ENCODE results near the gene STARD13.
"Not testable (repeated sequence)": the region's sequence is repeated elsewhere in the genome, so short reads cannot be mapped to it uniquely, and the experiment has no call there.

Gene STARD13

DNA sequence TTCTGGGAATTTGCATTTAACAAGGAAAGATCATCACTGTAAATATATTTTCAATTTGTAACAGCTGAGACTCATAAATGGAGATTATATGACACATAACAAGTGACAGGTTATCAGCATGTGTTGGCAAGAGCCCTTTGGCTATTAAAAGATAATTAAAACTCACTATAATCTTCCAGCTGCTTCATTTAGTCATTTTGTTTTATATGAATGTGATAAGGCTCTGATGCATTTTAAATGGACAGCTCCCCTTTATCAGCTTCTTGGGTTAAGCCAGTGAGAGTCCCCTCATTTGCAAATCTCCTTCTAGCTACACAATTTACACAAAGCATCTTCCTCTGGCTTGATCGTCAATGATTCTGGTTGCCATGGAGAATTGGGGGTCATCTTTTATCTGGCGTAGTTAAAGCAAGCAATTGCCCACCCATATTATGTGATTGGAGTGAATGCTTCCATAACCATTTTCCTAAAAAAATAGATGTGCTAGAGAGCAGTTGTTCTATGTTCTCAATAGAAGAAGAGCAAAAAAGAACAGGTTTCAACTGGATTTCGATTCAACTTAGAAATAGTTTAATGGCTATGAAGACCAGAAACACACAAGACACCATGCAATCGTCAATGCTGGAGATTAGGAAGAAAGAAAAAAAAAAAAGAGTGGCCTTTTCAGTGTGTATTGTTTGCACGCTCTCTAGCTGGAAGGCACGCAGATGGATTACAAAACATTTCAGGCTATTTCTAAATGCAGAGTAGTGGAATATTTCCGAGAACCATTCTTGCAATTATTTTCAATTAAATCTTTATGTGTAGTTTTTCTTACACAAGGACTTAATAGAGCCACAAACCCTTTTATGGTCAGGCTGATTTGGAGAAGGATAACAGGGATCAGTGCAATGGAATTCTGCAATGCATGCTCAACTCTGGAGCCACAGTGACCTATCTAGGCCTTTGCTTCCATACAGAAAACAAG is 27.4 kb downstream of the STARD13 start:
- DNase-seq (ENCODE audit: low read depth in 3 of 3, low spot score in 1 of 3): no peak

DNA sequence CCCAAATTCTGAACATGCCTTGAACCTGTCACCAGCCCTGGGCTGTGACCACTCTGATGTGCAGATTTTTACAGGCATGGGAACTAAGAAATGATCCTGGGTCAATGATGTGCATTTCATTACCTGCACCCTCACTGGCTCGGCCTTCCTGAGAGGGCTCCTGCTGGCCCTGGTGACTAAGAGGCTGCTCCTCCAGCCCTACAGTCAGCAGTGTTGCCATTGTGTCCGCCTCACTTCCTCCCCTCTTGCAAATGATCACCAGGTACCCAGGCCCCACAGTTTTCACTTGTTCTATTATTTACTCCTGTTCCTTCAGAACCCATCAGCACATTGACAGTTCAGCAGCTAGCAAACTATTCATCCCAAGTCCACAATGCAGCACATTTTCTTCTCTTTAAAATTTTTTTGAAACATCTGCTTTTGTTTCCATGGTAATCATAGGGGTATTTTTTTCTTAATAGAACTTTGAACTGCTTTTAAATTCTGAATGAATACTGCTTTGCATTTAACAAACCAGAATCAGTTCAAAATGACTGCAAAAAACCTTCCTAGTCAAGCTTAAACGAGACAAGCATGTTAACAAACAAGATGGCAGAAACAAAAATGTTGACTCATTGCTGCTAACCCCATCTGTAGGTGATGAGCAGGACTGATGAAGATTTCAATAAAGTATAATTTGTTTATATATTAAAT is 29.3 kb downstream of the STARD13 start:
- DNase-seq (ENCODE audit: low read depth in 3 of 3, low spot score in 1 of 3): no peak

DNA sequence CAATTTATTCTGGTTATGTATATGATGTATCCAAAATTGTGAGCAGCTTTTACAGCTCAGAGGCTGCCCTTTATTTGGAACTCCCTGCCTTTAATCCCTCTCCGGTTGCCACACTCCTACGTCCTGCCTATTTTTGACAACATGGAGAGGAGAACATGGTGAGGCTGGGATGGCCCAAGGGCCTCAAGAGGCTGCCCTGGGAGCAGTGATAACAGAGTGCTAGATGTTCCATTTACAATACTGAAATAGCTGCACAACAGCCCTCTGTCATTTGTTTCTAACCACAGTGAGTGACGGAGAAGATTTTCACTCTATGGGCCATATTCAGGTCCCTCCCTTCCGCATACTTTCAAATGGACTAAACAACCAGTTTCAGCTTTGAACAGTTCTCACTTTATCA is 33.4 kb downstream of the STARD13 start:
- DNase-seq (ENCODE audit: low read depth in 3 of 3, low spot score in 1 of 3): no peak

DNA sequence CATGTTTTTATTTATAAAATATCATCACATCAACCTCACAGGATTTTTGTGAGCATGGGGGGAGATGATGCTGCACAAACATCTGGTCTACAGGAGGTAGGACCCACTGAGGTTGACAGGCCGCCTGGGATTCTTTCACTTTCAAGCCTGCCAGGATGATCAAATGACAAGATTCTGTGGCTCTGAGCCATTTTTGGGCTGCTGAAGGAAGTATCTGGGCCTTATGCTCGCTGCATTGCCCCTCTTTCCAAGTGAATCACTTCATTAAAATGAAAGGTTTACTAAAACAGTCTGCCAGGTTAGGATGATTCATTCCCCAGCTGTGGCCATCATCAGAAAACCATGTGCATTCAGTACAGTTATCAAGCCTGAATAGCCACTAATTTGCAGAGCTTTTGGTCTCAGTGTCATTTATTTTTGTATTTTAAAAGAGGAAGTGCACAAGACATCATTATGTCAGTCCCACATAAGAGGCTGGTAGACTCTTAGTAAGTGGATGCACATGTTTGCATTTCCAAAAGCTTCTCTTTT is 34.4 kb downstream of the STARD13 start:
- no peak for DNase-seq (ENCODE audit: low read depth in 3 of 3, low spot score in 1 of 3)

DNA sequence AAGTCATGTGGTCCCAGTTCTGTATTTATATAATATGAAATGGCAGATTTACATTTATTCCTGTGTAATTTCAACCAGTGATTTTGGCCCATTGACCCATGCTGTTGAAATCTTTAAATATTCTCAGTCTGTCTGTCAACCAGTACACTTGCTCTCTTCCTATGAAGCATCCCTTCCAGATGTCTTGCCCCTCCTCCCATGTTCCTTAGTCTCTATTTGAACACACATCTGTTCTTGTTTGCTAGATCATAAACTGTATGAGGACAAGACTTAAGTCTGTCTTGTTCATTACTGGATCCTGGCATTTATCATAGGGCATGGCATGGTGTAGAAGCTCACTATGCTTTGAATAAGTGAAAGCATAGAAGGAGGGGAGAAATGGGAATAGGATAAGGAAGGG is 34.9 kb downstream of the STARD13 start:
- DNase-seq (ENCODE audit: low read depth in 3 of 3, low spot score in 1 of 3): no peak

DNA sequence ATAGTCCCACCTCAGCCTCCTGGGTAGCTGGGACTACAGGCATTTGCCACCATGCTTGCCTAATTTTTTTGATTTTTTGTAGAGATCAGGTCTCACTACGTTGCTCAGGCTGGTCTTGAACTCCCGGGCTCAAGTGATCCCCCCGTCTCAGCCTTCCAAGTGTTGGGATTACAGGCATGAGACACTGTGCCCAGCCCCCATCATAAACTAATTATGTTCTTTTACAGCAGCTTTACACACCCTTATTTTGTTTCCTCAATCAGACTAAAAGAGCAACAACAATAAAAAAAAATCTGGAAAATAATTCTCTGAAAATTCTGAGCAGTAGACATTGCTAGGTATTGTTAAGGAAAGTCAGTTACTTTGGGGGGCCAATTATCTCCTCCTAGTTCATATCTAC is 35.7 kb downstream of the STARD13 start:
- no peak for DNase-seq (ENCODE audit: low read depth in 3 of 3, low spot score in 1 of 3)

DNA sequence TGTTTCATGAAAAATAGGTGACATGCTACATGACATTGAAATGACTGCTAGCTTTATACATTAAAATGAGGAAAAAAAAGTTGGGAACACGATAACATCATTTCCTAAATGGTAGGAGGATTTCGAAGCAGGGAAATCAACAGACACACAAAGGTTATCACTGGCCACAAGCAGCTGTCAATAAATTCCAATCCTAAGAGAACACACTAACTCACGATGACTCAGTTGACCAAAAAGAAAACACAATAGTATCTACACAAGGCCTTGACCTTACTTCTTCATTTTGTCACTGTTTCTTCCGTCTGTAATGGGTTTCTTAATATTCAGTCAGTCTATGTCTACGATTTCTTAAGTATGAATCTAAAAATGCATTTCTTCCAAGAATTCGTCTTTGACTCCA is 36.5 kb downstream of the STARD13 start:
- DNase-seq (ENCODE audit: low read depth in 3 of 3, low spot score in 1 of 3): no peak

DNA sequence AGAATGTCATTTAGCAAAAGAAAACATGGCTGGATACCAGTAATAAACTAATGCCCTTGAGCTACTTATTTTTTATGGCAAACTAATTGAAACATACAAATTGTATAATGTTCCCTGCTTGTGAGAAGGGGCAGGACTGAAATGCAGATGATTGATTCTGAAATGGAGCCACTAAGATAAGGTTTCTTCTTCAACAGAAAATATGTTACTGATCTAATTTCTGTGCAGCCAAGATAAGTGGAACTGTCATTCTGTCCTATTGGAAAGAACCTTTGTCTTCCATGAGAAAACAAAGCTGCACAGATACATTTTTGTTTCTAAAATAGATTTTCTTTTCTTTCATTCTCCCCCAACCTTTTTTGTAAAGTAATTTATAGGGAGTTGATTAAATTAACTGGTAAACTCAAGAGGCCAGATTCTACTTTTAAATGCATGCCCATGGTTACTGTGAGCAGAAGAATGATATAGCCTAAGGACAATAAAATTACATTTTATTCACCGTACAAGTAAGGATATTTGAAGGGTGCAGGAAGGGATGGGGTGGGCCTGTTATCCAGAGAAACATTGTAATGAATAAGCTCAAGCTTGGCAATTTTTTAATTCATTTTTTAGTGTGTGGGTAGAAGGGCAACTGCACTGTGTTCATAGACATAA is 39.9 kb downstream of the STARD13 start:
- DNase-seq (ENCODE audit: low read depth in 3 of 3, low spot score in 1 of 3): no peak

DNA sequence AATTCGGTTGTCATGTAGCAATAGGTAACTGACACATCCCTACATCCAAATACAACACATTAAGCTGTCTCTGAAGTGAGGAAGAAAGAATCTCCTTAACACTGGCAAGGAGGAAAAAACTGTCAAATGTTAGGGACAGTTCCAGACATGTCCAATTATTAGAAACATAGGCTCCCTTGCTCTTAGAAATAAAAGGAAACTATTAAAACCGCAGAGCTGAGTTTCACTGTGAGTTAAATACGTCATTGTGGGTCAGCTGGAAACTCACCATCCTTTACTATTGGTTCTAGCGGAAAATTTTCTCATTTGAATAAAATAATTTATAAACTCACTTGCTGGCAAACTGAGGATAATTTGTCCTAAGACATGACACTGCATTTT is 40.7 kb downstream of the STARD13 start:
- DNase-seq (ENCODE audit: low read depth in 3 of 3, low spot score in 1 of 3): no peak

DNA sequence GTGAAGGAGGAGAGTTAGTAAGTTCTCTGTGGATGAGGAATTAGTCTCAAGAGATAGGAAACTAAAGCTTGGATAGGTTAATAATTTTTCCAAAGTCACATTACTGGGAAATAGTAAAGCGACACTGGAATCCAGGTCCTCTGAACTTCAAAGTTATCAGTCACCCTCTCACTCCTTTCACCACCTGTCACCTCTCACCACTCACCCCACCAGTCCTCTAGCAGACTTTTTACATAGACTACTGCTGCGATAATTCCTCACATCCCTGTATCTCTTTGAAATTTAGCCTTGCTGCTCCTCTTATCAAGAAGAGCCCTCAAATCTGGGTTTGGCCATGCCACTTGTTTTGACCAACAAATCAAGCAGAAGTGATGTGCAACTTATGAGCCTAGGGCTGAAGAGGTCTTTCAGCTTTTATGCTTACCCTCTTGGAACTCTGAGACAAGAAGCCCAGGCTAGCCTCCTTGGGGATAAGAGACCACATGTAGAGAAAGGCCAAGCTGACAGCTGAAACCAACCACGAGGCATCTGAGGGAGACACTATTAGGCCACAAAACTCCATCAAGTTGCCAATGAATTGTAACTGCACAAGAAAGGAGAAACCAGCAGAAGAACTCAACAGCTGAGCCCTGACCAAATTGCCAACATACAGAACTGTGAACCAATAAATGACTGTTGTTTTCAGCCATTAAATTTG is 41.2 kb downstream of the STARD13 start:
- no peak for DNase-seq (ENCODE audit: low read depth in 3 of 3, low spot score in 1 of 3)

DNA sequence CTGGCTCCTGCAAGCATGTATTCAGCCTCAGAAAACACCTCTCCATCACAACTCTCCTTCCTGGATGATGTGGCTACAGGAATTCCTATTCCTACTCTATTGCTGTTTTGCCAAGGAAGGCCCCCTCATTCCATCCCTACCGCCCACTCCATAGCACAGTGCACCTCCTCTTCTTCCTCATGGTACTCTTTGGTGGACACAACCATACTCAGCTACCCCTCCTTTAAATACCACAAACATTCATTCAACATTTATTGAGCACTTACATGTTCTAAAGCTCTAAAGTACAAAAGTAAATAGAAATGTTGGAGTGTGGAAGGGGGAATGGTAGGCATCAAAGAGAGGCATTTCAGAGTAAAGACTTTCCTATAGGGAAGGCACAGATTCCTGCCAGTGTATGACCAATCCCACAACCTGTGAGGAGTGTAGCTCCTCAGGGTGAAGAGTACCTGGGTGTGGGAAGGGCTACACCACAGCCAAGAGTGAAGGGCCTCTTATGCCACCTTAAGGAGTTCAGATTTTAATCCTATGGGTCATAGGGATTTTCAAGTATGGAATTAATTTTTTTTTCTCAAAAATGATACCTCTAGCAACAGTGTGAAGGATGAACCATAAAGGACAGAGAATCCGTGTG is 42.5 kb downstream of the STARD13 start:
- no peak for DNase-seq (ENCODE audit: low read depth in 3 of 3, low spot score in 1 of 3)

DNA sequence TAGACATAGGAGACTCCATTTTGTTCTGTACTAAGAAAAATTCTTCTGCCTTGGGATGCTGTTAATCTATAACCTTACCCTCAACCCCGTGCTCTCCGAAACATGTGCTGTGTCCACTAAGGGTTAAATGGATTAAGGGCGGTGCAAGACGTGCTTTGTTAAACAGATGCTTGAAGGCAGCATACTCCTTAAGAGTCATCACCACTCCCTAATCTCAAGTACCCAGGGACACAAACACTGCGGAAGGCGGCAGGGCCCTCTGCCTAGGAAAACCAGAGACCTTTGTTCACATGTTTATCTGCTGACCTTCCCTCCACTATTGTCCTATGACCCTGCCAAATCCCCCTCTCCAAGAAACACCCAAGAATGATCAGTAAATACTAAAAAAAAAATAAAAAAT is 43.2 kb downstream of the STARD13 start:
- DNase-seq (ENCODE audit: low read depth in 3 of 3, low spot score in 1 of 3): not testable (repeated sequence)

DNA sequence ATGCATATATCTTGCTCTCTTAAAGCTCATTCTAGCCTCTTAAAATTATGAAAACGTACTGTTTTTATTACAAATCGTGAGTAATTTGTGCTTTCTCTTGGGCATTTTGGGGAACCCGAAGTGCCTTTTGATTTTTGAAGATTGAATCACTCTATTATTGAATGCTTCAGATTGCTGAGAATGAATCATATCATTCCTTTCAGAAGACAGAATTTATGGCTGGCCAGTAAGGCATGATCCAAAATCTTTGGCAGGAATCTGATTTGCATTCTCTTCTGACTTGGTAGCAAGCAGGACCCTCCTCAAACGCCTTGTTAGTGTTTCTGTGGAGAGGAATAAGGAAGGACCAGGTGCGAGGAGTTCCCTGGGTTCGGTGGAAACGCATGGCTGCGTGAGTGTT is 49.5 kb downstream of the STARD13 start:
- DNase-seq (ENCODE audit: low read depth in 3 of 3, low spot score in 1 of 3): no peak

DNA sequence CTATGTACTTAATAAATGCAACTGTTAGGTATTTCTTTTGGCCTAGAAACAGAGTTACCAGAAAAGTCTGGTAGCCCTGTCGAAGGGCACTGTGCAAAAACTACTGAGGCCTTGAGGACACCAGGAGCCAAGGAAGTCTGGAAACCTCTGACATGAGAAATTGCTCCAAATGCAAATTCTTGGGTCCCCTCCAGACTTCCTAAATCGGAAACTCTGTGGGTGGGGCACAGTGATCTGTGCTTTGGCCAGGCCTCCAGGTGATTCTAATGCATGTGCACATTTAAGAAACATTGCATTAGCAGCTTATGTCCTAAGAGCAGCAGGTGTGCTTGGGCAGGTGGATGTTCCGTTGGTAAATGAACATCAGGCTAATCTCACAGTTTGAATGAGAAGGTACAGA is 50.0 kb downstream of the STARD13 start:
- no peak for DNase-seq (ENCODE audit: low read depth in 3 of 3, low spot score in 1 of 3)

DNA sequence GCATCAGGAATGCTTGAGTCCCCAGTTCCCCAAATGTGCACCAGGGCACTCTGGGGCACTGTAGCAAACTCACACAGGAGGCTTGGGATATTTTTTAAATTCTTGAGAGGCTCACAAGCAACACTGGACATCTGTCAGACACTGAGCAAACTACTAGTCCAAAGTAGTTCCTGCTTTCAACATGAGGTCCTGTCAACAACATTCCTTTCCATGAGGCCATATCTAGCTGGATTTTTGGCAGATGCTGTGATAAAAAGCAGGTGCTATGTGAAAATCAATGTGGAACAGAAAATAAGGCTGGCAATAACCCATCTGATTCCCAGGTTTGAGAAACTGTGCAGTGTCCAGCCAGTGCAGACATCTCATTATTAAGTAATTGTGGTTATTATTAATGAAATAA is 50.5 kb downstream of the STARD13 start:
- DNase-seq (ENCODE audit: low read depth in 3 of 3, low spot score in 1 of 3): no peak

DNA sequence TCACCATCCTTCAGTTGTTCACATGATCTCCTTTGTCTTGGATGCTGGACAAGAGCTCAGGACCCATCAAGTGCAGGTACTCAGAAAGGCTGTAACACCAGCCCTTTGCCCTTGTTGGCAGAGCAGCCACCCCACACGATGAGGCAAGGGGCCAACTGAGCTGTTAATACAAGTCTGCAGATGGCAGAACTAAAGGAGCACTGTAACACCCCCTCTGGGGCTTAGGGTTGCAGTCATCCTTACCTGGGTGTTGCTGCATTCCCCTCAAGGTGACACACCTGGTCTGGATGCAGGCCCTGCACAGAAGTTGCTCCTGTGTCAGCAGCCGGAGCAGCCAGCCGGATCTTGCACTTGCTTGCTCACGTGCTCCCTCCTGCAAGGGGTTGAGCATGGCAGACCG is 52.0 kb downstream of the STARD13 start:
- no peak for DNase-seq (ENCODE audit: low read depth in 3 of 3, low spot score in 1 of 3)

DNA sequence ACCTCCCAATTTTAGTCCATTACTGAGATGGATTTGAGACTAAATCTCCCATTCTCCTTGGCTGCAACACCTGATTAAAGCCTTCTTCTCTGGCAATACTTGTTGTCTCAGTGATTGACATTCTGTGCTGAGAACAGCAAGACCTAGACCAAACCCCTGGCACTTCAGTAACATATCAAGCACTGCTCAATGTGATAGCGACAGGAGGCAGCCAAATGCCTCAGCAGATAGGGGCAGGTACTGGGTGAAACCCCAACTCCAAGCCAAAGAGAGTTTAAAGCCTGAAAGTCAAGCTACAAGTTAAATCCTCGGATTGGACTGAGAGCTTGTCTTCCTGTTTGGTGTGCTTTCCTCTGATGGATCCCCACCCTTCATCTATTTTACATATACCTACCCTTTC is 52.7 kb downstream of the STARD13 start:
- DNase-seq (ENCODE audit: low read depth in 3 of 3, low spot score in 1 of 3): no peak

DNA sequence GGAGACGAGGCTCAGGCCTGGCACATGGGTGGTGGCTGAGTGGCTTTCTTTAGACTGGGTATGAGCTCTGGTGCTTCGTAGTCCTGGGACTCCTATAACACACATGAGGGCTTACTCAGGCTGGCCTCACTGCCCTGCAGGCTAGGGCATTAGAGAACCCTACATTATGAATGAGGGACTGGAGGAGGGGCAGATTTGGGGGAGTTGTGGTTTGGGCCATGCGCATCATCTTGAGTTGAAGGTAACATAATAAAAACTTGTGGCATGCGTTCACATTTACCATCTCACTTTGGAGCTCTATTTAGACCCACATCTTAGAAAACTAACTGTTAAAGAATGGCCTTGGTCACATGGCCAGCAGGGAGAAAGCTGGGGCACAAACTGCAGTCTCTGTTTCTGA is 54.2 kb downstream of the STARD13 start:
- no peak for DNase-seq (ENCODE audit: low read depth in 3 of 3, low spot score in 1 of 3)

DNA sequence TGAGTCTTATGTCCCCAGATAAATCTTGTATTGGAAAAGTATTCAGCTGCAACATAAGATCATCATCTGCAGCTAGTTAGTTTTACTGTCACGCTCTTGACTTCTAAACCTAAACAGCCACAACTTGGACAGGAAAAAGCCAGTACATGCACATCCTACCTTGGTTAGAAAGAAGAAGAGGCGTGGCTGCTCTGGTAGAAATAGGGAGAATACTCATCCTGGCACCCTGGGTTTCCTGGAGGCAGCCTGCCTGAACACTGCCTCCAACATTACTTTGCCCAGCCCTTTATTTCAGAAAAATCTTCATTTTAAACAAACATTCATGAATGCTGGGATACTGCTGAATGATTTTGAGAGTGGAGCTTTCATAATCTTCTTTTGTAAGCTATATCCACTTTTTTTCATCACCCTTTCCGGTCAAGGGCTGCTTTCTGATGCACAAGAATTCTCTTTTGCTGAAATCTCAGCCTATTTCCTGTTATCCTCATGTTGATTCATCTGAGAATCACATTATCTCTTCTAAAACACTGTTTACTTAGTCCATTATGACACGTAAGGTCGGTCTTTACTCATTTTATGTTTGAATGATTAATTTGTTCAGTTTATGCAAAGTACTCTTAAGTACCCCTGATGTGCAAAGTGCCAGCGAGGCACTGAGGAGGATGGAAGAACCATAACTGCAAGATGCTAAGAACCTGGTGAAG is 55.2 kb downstream of the STARD13 start:
- DNase-seq (ENCODE audit: low read depth in 3 of 3, low spot score in 1 of 3): no peak
